Activated CD4-positive, alpha-beta T cell treated with anti-CD3 and anti-CD28 coated beads, Interleukin-2, amount 50 U/mL, for 16 hours (primary cell): Measurements from ENCODE around the gene LGALS9.
"Not testable (repeated sequence)": the region's sequence is repeated elsewhere in the genome, so short reads cannot be mapped to it uniquely, and the experiment has no call there.

Experiments used
- DNase-seq: peaks from one replicate; pipeline ENCODE4 v3.0.0-alpha.2; 2020

The LGALS9 gene

GRCh38 chr17:27655525-27656111 lies 24.6 kb downstream of the LGALS9 start:
- DNase-seq = not testable (repeated sequence)

GRCh38 chr17:27656620-27657019 lies 25.6 kb downstream of the LGALS9 start:
- DNase-seq = not testable (repeated sequence)

GRCh38 chr17:27657620-27658019 lies 26.6 kb downstream of the LGALS9 start:
- DNase-seq = no peak

GRCh38 chr17:27659683-27660082 lies 28.7 kb downstream of the LGALS9 start:
- no peak for DNase-seq

GRCh38 chr17:27660436-27660835 lies 29.4 kb downstream of the LGALS9 start:
- no peak for DNase-seq

GRCh38 chr17:27663936-27664605 lies 33.1 kb downstream of the LGALS9 start:
- no peak for DNase-seq

- no peak for DNase-seq
Measured at GRCh38 chr17:27664606-27664965, 33.6 kb downstream of the LGALS9 start.

- DNase-seq = no peak
Measured at GRCh38 chr17:27665549-27665948, 34.6 kb downstream of the LGALS9 start.

GRCh38 chr17:27666270-27666669 lies 35.3 kb downstream of the LGALS9 start:
- DNase-seq = not testable (repeated sequence)

GRCh38 chr17:27666831-27667560 lies 36.0 kb downstream of the LGALS9 start:
- no peak for DNase-seq

GRCh38 chr17:27667656-27668487 lies 36.9 kb downstream of the LGALS9 start:
- DNase-seq = no peak

GRCh38 chr17:27668488-27668823 lies 37.5 kb downstream of the LGALS9 start:
- DNase-seq = no peak

- no peak for DNase-seq
Measured at GRCh38 chr17:27669136-27669535, 38.1 kb downstream of the LGALS9 start.

GRCh38 chr17:27669850-27670249 lies 38.9 kb downstream of the LGALS9 start:
- DNase-seq = no peak

GRCh38 chr17:27670791-27671590 lies 40.0 kb downstream of the LGALS9 start:
- DNase-seq = no peak

GRCh38 chr17:27671591-27671910 lies 40.6 kb downstream of the LGALS9 start:
- DNase-seq = no peak

GRCh38 chr17:27671977-27672480 lies 41.0 kb downstream of the LGALS9 start:
- DNase-seq = not testable (repeated sequence)

- DNase-seq = no peak
Measured at GRCh38 chr17:27674335-27674734, 43.3 kb downstream of the LGALS9 start.

- DNase-seq = no peak
Measured at GRCh38 chr17:27677191-27677590, 46.2 kb downstream of the LGALS9 start.

- not testable (repeated sequence) for DNase-seq
Measured at GRCh38 chr17:27686322-27686721, 55.3 kb downstream of the LGALS9 start.

GRCh38 chr17:27690882-27691281 lies 59.9 kb downstream of the LGALS9 start:
- DNase-seq = no peak

GRCh38 chr17:27695254-27695814 lies 64.3 kb downstream of the LGALS9 start:
- DNase-seq = not testable (repeated sequence)
